T-helper 22 cell (primary cell): ENCODE measurements around the gene LRRC8E.
"Not testable (repeated sequence)": the region's sequence is repeated elsewhere in the genome, so short reads cannot be mapped to it uniquely, and the experiment has no call there.

ENCODE experiments used
- DNase-seq: peaks from one replicate; pipeline ENCODE4 v3.0.0-alpha.2; 2020; ENCODE audit warnings: low read depth

LRRC8E gene

GRCh38 chr19:7855426-7856108 is 32.7 kb upstream of the LRRC8E start:
- no peak for DNase-seq

- DNase-seq: no peak
These were observed 32.2 kb upstream of the LRRC8E start for GRCh38 chr19:7856109-7856591.

DNA sequence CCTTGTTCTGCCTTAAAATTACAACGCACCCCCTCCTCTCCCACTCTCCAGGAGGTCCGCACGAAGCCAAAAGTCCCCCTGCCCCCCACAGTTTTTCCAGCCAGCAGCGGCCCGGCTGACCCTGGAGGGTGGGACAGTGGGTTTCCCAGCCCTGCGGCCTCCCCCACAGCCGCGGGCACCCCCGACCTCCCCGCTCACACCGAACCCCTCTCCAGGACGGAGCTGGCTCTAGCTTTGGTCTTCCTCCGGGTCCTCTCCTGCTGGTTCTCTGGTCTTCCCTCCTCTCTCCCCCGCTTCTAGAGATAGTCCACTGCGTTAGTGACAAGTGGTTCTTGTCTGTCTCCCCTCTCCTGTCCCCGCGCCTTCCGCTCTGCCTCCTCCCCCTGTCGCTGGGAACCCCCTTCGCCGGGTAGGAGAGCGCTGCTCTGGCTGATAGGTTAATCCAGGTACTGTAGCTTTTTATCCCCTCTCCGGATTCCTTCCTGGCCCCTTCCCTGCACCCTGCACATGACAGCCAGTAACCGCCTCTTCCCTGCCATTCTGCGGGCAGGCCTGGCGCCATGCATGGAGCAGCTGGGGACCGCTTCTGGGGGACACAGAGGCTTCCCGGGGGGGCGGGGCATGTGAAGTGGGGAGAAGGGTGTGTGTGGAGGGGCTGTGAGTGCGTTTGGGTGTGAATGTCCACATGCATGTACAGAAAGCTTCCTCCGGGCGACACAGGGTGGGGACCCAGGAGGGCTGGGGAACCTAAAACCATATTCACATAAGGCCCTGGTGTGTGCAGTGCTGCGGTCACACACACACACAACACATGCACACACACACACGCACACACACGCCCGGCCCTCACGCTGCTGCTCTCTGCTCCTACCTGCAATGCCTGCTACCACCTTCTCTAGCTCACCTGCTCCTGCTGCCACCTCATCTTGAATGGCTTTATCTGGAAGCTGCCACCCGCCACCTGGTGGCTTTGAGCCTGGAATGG is 31.3 kb upstream of the LRRC8E start:
- DNase-seq: no peak

- no peak for DNase-seq
These were observed 30.6 kb upstream of the LRRC8E start for GRCh38 chr19:7857727-7858108.

DNA sequence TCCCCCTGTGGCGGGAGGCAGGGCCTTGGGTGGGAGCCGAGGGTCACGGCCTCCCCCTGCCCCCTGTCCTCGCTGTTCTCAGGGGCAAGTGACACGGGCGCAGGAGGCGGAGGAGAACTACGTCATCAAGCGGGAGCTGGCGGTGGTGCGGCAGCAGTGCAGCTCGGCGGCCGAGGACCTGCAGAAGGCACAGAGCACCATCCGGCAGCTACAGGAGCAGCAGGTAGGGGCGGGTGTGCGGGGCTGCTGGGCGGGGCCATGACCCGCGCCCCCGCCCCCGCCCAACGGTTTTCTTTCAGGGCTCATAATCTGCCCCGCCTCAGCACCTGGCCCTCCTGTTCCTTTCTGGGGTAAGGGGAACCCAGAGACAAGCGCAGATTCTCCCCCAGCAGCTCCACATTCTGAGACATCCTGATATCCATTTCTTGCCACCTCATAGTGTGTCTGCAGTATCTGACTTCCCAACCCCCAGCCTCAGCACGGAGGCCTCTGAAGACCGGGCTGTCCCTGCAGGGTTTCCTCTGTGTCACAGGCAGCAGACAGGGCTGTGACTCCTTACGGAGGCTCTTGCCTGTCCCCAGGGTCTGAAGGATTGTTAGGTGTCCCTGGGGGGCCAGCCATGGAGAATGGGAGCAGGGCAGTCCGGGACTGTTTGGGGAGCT is 30.1 kb upstream of the LRRC8E start:
- DNase-seq: no peak

GRCh38 chr19:7859087-7859486 is 29.2 kb upstream of the LRRC8E start:
- DNase-seq: not testable (repeated sequence)

DNA sequence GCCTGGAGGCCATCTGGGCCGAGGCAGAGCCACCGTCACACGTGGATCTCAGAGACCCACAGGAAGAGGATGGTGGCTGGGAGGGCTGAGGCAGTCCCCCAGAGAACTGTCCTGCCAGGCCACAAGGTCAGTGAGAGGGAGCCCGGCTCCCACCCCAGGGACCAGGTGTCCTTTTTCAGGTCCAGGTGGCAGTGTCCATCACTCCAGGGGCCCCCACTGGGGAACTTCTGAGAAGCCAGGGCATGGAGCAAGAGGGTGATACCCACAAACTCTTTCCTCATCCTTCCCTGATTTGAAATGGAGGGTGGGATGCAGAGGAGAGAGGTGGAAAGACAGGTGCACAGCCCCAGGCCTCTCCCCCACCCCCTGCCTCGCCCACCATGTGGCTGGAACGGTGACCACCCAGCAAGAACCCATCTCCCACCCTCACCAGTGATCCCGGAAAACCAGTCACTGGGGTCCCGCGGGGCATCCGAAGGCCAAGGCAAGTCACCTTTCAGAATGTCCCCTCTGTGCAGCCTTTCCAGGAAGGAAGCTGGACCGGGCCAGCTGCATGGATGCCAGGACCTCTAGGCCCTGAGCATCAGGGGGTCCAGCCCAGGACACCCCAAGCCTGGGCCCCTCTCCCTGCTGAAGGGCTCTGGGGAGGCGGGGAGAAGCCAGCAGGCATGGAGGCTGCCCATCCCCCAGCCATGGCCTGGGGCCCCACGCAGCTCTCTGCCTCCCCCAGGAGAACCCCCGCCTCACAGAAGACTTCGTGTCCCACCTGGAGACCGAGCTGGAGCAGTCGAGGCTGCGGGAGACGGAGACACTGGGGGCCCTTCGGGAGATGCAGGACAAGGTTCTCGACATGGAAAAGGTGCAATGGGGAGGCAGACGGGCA is 28.2 kb upstream of the LRRC8E start:
- DNase-seq: no peak

DNA sequence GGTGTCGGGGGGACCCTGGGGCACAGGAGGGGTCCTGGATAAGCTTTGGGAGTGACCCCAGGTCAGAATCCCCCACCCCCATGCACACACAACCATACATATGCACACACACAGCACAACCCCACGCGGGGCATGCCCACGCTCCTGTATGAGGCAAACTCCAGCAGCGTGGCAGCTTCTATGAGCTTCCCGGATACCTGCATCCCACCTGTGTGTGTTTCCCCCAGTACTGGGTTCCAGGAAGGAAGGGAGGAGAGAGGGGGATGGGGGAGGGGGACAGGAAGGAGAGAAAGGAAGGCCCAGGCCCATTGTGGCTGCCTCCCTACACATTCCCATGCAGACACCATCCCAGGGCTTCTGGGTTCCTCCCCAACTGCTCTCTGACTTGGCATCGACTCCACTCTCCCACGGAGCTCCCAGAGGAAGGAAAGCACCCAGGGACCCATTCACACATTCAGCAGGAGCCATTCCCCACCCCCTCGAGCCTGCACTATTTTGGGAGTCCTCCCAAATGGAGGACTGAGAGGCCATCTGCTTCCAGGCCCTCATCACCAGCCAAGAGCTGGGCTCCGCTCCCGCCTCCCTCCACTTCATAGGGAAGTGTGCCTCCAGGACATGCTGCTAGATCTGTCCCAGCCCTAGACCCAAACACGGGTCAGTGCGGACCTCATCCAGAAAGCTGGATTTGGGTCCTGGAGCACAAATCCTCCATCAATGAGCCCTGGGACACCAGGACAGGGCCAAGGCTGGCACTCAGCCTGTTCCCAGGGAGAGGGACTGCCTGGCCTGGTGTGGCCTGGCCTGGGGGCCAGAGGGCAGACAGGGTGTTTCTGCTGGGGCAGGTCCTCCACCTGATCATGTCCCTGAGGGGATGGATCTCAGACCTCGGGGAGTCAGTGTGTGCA is 27.3 kb upstream of the LRRC8E start:
- no peak for DNase-seq

- no peak for DNase-seq
These were observed 26.5 kb upstream of the LRRC8E start for GRCh38 chr19:7861619-7862412.

DNA sequence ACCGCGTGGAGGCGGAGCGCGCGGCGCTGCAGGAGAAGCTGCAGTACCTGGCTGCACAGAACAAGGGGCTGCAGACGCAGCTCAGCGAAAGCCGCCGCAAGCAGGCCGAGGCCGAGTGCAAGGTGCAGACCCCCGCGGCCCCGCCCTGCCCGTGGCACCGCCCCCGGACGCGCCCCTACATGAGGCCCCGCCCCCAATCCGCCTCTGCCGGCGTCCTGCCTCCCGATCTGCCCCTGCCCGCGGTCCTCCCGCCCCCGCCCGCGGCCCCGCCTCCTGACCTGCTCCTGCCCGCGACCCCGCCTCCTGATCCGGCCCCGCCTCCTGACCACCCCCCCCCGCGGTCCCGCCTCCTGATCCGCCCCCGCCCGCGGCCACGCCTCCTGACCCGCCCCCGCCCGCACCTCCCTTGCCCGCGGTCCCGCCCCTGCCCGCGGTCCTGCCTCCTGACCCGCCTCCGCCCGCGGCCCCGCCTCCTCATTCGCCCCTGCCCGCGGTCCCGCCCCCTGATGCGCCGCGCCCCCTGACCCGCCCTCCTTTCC is 25.8 kb upstream of the LRRC8E start:
- DNase-seq: peak; percentile 70

- DNase-seq: no peak
These were observed 24.9 kb upstream of the LRRC8E start for GRCh38 chr19:7863157-7863970.

DNA sequence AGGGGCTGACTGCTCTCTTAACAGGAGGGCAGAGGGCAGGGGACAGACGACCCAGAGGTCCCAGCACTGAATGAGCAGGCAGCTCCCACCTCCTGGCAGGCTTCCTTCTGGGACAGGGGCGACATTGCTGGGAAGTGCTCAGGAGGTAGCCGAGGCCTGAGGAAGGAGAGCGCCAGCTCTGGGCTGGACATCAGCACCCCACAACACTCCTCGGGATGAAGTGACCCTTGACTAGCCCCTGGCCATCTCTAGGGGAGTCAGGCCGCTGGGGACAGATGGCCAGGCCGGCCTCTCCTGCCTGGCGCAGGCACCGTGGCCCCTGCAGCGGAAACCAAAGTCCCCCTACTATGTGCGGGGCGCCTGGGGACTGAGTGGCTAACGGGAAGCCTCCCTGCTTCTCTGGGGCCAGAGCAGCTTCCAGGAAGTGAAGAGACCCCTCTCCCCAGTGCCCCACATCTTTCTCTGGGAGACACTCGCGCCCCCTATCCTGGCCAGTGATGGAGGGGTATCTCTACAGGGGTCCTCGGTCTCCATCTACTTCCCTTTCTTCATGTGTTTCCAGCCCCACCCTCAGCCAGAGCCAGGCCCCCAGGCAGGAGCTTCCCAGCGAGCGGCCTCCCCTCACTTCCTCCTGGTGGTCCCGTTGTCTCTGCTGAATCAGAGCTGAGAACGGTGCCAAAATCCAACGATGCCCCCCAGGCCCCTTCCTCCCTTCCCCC is 24.2 kb upstream of the LRRC8E start:
- DNase-seq: no peak

- DNase-seq: no peak
These were observed 23.6 kb upstream of the LRRC8E start for GRCh38 chr19:7864690-7865074.

DNA sequence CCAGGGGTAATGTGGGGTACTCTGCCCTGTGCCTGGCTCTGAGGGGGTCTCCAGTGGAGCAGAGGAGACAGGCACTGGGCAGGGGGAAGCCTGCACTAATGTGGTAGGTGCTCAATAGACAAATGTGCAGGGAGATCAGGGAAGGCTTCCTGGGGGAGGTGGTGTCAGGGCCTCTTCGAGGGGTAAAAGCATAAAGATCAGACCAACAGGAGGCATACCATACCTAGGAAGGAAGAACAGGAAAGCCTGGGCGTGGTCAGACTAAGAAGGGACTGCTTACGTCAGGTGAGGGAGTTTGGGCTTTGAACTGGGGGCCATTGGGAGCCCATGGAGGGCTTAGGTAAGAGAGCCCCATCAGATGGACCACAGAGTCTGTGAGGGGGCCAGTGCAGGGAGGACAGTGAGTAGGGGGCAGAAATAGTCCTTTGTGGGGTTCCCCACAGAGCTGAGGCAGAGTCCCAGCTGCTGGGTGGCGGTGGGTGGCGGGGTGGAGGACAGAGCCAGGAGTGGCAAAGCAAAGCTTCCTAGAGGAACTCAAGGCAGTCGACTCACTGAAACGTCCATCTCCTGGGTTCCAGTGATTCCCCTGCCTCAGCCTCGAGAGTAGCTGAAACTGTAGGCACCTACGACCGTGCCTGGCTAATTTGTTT is 22.9 kb upstream of the LRRC8E start:
- no peak for DNase-seq

DNA sequence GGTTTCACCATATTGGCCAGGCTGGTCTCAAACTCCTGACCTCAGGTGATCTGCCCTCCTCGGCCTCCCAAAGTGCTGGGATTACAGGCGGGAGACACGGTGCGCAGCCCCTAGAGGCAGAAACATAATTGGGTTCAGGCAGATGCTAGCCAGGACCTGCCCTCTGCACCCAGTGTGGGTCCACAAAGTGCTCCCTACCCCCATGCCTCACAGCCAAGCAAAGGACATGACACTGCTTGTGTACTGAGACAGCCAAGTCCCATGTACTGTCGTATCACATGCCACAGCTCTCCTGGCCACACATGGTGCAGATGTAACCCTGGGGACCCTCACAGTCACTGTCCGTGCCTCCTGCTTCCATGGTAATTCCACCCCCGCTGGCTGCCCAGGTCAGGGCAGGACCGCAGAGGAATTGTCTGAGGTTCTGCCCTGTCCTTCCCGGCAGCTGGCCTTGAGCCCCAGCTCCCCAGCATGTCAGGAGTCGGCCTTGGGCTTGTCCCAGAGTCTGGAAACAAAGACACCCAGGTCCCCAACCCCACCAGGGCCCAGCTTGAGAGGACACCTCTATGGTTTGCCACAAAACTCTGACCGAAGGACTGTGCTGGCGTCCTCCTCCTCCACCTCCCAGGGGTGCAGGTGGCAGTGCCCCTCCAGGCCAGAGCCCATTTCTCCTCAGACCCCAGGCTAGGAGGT is 21.8 kb upstream of the LRRC8E start:
- no peak for DNase-seq

- DNase-seq: no peak
These were observed 21.0 kb upstream of the LRRC8E start for GRCh38 chr19:7867092-7867844.
